HS-5 (cell line): ENCODE data around the gene ZNF385C.

Experiments used
- DNase-seq: peaks from one replicate; pipeline ENCODE4 v3.0.0-alpha.2; 2012; ENCODE audit warnings: low read depth

ZNF385C gene

DNA sequence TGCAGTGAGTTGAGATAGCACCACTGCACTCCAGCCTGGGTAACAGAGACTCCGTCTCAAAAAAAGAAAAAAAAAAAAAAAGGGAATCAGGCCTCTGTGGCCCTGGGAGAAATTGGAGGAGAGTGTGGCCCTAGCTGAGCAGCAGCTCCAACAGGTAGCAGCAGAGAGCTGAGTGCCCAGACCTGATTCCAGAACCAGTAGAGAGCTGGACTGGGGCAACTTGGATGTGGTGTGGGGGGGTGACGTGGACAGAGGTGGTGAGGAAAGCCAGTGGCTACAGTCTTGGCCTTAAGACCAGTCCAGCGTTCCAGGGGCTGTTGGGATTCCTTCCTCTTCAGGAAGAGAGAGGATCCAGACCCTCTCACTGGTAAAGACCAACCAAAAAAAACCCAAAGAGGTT is 26.0 kb upstream of the ZNF385C start:
- DNase-seq, result no peak

- no peak for DNase-seq
Measured at GRCh38 chr17:42122371-42123303, 24.4 kb upstream of the ZNF385C start, which contains the start of gene HSPB9. Gene HSPB9, plus strand, starts transcription at chr17:42122804. Its CDS starts 47 bp downstream, at chr17:42122851.

DNA sequence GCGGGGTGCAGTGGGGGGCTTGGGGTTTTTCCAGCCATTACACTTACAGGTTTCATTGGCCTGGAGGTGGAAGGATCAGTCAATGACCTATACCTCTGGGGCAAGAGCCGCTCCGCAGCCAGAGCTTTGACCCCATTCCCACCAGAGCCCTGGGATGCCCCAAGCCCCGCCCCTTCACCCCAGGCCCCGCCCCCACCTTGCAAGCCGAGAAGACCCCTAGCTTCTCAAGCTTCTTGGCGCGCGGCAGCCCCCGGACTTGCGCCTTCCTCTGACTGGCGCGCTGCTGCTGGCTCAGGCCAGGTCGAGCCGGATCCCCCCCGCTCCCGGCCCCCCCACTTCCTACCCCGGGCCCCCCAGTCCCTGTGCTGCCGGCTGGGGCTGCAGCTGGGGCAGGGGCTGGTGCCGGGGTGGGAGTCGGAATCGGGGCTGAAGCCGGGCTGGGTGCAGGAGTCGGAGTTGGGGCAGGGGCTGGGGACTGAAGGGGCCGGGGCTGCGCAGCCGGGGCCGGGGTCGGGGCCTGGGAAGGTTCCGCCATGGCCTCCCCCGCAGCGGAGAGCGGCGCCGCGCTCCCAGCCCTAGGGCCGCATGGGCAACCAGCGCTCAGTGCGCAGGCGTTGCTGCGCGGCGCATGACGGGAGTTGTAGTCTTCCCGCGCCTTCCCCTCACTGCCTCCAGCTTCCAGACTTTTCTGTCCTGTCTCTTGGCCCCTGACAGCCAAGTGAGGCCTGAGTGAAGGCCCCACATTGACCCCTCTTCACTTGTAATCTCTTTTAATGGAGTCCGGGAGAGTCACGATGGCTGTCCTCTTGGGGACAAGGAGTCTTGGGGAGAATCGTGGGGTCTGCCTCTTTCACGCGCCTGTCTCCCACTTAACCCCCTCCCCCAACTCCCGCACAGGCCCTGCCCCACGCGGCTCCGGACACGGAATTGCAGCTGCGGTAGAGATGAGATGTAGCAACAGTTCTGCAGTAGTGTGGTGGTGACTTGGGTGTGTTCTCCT is 22.8 kb upstream of the ZNF385C start, which contains the start of gene KAT2A:
Gene KAT2A (minus strand): TSS at position 598 of the 1,000 bp plus-strand sequence. CDS start 63 bp downstream, at position 535.
- DNase-seq, result no peak

DNA sequence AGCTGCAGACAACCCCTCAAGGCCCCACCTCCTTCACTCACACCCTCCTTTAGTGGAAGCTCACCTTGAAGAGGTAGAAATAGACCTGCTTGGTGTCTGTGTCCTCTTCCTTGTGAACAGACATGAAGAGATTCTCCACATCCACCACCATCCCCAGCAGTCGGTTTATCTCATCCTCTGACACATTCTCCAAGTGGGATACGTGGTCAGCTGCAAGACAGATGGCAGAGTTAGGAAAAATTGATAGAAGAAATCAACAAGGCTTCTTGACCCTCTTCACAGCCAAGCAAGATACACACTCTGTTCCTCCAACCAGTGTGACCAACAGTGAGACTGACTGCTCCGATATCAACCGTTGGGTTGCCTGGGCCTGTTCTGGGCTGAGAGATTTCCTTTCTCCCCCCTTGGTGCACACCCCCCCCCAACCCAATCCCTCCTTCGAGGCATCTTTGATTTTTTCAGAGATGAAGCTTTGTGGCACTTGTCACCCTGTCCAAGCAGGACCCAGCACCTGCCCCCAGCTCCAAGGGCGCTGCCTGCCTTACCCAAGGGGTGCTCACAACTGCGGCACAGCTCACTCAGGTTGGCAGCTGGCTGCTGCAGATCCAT is 22.0 kb upstream of the ZNF385C start:
- DNase-seq, result no peak

- DNase-seq, result no peak
Measured at GRCh38 chr17:42119301-42119700, 21.0 kb upstream of the ZNF385C start.

DNA sequence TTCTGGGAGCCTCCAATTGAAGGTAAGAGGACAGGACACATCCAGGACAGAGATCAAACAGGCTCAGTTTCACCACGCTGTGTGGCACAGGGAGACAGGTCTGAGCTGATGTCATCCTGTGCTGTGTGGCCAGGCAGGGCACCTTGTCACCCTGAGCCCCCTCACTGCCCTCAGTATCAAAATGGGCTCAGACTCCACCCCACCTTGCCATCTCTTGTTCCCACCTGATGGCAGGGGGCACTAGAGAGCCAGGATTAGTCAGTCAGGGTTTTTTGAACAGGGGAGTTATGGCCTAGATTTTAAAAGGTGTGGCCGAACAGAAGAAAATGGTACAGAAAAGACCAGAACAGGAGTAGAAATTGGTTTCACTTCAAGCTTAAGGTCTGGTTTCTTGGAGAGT is 20.3 kb upstream of the ZNF385C start:
- DNase-seq, result no peak

GRCh38 chr17:42118126-42118510 is 19.8 kb upstream of the ZNF385C start:
- no peak for DNase-seq

DNA sequence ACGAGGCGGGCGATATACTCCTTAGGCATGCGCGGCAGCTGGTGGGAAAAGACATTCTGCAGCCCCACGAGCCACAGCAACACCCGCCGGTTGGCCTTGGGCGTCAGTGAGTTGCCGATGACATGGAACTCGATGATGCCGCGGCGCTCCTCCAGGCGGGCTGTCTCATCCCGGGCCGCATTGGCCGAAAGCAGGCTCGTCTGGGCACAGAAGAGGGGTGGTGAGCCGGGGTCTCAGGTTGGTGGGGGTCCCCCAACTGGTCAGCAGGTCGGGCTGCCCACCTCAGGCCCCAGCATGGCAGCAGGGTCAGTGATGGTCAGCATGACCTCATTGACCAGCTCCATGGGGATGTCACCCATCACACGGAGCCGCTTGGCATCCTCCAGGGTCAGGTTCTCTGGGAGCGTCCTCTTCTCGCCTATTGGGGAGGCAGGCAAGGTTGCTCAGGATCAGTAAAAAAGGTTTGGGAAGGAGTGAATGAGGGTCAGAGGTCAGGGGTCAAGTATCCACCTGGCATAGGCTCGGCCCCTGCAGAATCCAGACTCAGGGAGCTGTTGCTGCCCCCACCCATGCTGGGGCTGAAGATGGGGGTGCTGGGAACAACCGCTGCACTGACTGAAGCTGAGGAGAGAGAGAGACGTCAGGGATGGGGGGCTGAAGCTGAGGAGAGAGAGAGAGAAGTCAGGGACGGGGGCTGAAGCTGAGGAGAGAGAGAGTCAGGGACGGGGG is 19.3 kb upstream of the ZNF385C start:
- no peak for DNase-seq

DNA sequence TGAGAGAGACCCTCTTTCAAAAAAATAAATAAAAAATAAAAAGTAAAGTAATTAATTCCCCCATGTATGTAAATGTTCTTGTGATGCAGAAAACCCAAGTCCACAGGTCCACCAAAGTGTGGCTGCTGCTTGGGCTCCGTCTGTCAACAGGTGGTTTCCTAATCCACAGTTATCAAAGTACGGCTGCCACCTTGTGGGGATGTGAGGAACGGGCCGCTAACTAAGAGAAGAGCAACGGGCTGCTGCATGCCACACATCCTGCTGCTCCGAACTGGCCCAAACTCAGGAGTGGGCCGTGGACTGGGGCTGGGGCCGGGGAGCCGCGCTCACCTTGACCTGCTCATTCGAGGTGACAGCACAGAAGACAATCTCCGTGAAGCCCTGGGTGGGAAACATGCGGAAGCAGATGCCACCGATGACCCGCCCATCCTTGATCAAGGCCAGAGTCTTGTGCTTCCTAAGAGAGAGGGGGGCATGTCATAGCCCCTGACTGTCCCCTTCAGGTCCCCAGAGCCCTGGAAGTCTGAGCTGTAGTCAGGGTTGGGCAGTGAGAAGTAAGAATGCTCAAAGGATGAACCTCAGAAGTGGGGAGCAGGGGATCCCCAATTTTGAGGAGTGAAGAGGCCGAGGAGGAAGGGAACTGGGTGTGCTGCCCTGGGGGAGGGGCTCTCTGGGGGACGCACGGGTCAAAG is 18.6 kb upstream of the ZNF385C start:
- no peak for DNase-seq

DNA sequence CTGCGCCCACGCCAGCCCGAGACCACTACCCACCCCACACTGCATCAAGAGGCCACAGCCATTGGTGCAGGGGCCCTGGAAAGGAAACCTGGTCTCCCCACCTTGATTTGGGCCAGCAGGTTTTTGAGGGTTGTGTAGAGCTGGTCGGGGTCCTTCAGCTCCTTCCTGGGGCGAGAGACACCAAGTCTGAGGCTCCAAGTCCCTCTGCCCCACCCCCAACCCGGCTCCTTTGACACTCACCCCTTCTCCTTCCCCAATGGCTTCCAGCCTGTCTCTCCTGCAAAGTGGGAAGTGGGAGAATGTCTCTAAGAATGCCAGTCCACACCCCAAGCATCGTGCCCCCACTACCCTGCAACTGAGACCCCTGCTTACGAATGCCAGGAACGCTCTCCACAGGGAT is 15.8 kb upstream of the ZNF385C start:
- DNase-seq, result no peak

- no peak for DNase-seq
Measured at GRCh38 chr17:42113293-42114069, 15.2 kb upstream of the ZNF385C start.

- DNase-seq, result peak; percentile 58
Measured at GRCh38 chr17:42112552-42113176, 14.4 kb upstream of the ZNF385C start, which contains the start of gene DHX58. Gene DHX58, minus strand, starts transcription at chr17:42112714. Its CDS starts 822 bp downstream, at chr17:42111892.

DNA sequence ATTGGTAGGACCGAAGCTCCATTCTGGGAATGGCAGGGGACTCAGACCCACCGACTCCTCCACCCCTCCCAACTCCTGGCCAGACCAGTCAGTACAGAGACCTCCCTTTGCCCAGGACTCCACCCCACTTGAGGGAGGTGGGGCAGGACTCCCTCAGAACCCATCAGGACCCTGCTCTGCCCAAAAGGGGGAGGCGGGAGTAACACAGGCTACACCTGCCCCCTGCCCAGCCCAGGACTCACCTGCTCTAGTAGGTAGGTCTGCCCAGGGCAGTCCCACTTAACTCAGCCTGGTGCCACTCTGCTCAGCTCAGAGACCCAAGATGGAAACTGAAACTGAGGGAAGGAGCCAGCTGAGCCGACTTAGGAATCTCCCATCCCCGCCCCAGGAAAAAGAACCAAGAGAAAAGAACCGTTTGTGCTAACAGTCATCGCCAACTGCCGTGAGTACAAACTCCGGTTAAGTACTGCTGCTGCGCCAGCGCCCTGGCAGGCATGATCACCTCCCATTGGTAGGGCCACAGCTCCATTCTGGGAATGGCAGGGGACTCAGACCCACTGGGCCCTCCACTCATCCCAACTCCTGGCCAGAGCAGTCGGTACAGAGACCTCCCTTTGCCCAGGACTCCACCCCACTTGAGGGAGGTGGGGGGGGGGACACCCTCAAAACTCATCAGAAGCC is 13.7 kb upstream of the ZNF385C start:
- no peak for DNase-seq

- no peak for DNase-seq
Measured at GRCh38 chr17:42111265-42111636, 13.0 kb upstream of the ZNF385C start.

DNA sequence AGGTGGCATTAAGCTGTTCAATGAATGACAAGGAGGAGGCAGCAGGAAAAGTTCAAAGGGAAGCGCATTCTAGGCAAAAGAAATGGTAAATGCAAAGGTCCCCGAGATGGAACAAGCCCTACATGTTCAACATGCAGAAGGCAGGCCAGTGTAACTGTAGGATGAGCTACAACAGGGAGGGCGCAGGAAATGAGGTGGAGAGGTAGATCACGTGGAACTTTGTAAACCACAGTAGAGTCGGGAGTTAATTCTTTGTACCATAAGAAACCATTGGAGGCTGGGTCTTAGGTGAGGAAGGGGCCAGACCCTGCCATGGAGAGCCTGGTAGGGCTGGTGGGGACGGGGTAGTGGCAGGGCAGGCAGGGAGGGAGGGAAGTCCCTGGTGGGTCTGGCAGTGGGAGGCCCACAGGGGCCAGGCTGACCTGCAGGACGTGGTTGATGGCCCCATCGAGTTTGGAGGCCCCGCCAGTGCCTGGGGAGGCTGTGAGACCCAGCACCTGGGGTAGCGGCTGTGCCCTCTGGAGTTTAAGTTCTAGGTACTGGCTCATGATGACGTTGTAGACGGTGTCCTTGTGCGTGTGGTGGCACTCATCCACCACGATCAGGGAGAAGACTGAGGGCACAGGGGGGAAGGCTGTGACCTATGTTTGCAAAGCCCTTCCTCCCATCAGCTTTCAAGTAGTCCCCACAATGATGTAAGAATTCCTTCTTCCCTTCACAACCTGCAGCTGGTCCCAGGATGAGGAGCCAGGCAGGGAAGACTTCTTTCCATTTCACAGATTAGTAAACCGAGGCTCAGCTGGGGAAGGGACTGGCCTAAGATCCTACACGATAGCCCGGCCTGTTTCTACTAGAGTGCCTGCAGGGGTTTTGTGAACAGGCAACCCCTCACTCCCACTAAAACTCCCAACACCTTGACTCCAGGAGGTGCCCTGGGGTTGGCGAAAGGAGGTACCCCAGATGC is 12.3 kb upstream of the ZNF385C start:
- DNase-seq, result no peak

- DNase-seq, result no peak
Measured at GRCh38 chr17:42109086-42109485, 10.8 kb upstream of the ZNF385C start.
